ENCODE results near the gene AMBRA1. TPM values are rescaled to one million over a fixed set of nuclear protein-coding genes. Genes with fewer than 3 reads are reported as not detected.

AMBRA1 gene
- polyA plus RNA-seq, 1 of the 3 experiments (the other 2 are of a cell fraction) = 10.4 TPM

DNA sequence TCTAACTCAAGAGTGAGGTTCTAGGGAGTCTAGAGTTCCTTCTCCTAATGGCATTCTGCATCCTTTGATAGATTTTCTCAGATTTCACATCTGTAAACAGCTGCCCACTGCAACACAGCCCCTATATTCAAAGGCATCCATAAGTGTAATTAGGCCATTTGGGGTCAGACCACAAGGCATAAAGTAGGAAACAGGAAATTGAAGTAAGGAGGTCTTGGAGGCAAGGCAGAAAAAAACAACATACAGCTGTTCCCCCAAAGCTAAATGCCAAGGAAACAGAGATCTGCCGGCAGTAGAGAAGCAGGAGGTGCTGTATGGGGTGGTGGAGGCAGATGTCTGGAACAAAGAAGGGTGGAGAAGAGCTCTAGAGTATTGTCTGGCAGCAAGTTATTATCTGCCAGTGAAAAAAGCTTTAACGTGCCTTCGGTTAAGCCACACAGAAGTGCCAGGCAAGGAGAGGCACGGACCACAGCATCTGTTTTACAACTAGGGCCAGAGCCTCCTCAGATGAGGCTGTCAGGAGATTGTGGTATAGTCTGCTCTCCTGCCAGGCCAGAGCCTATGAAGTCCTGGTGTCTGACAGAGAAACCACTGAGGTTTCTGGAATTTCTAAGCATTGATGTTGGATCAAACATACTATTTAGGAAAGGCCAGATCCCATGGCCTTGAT, 102.0 kb downstream of the AMBRA1 start:
- no peak overlapping the region for H3K9ac ChIP-seq
- no peak overlapping the region for H2AFZ ChIP-seq (ENCODE audit: low read depth)
- DNase-seq = no peak
- H3K9me2 ChIP-seq = no peaks in the 10 kb centered on the region
- H3K4me1 ChIP-seq (ENCODE audit: control insufficient read depth in 1 of 2, insufficient read depth in 2 of 2, low read depth in 1 of 2, low read length in 1 of 2) = peaks cover 0 to 21% of the 10 kb centered on the region in 2 experiments; a peak in 1 of 4 replicates
- no peak overlapping the region for H3K4me3 ChIP-seq (ENCODE audit: low read depth in 2 of 2, low read length in 1 of 2)
- WGBS (ENCODE audit: low lambda C conversion rate) = 77% methylated on average over 4 of the region's 4 CpGs
- POLR2A ChIA-PET = no interaction called here
- no peak overlapping the region for H3K4me2 ChIP-seq
- H3K79me2 ChIP-seq (ENCODE audit: insufficient read depth) = no peaks in the 10 kb centered on the region
- H3K36me3 ChIP-seq (replicated peaks in 1 of 2; ENCODE audit: control insufficient read depth in 1 of 2, insufficient read depth in 2 of 2, low read length in 1 of 2) = peaks cover 8 to 16% of the 10 kb centered on the region in 2 experiments
- CTCF ChIA-PET = interaction anchor here (1.0 to 8.3 kb wide), 17 partner anchors 9 to 103 kb away, joined by 3 to 131 read pairs (median 10); partner anchors contain the start of gene CHRM4
- no peak overlapping the region for H3K27ac ChIP-seq (ENCODE audit: low read depth in 2 of 2, low read length in 1 of 2)
- H3K9me3 ChIP-seq = no peaks in the 10 kb centered on the region
- H4K20me1 ChIP-seq (ENCODE audit: insufficient read depth) = no peaks in the 10 kb centered on the region
- peaks cover 5% of the 10 kb centered on the region for H3F3A ChIP-seq (replicated peaks; ENCODE audit: insufficient read depth)
- H3K27me3 ChIP-seq (ENCODE audit: insufficient read depth) = no peaks in the 10 kb centered on the region
- TF ChIP-seq, protein P1, sequence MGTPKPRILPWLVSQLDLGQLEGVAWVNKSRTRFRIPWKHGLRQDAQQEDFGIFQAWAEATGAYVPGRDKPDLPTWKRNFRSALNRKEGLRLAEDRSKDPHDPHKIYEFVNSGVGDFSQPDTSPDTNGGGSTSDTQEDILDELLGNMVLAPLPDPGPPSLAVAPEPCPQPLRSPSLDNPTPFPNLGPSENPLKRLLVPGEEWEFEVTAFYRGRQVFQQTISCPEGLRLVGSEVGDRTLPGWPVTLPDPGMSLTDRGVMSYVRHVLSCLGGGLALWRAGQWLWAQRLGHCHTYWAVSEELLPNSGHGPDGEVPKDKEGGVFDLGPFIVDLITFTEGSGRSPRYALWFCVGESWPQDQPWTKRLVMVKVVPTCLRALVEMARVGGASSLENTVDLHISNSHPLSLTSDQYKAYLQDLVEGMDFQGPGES (IDR thresholded peaks at IDR 0.05; ENCODE audit: low read depth, low read length) = no peak
- TF ChIP-seq FOXM1 (IDR thresholded peaks at IDR 0.05; ENCODE audit: low read depth) (no peak), NRF1 (IDR thresholded peaks at IDR 0.05; ENCODE audit: low read depth, low read length) (no peak), POLR2AphosphoS5 (IDR thresholded peaks at IDR 0.05; ENCODE audit: low read depth, low read length) (no peak), EZH2phosphoT487 (IDR thresholded peaks at IDR 0.05; ENCODE audit: borderline replicate concordance, low read depth) (no peak), TCF12 (IDR thresholded peaks at IDR 0.05) (no peak), SIN3A (IDR thresholded peaks at IDR 0.05; ENCODE audit: borderline replicate concordance, low read depth, low read length) (no peak), MXI1 (IDR thresholded peaks at IDR 0.05; ENCODE audit: low read depth, low read length) (no peak), NFIC (IDR thresholded peaks at IDR 0.05; ENCODE audit: borderline replicate concordance) (no peak), JUND (IDR thresholded peaks at IDR 0.05) (no peak), FOSL2 (IDR thresholded peaks at IDR 0.05; ENCODE audit: borderline replicate concordance, low read depth) (no peak), RAD21 (IDR thresholded peaks at IDR 0.05; ENCODE audit: low read length) (no peak), GABPA (IDR thresholded peaks at IDR 0.05; ENCODE audit: low read depth) (no peak), CHD2 (IDR thresholded peaks at IDR 0.05; ENCODE audit: low read length, partially characterized antibody) (no peak), RCOR1 (IDR thresholded peaks at IDR 0.05; ENCODE audit: low read length) (no peak)
- TF ChIP-seq, protein P2, sequence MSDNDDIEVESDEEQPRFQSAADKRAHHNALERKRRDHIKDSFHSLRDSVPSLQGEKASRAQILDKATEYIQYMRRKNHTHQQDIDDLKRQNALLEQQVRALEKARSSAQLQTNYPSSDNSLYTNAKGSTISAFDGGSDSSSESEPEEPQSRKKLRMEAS (IDR thresholded peaks at IDR 0.05; ENCODE audit: low read depth) = no peak
- TF ChIP-seq, protein P3, sequence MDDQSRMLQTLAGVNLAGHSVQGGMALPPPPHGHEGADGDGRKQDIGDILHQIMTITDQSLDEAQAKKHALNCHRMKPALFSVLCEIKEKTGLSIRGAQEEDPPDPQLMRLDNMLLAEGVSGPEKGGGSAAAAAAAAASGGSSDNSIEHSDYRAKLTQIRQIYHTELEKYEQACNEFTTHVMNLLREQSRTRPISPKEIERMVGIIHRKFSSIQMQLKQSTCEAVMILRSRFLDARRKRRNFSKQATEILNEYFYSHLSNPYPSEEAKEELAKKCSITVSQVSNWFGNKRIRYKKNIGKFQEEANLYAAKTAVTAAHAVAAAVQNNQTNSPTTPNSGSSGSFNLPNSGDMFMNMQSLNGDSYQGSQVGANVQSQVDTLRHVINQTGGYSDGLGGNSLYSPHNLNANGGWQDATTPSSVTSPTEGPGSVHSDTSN (IDR thresholded peaks at IDR 0.05) = no peak
- TF ChIP-seq, protein P4, sequence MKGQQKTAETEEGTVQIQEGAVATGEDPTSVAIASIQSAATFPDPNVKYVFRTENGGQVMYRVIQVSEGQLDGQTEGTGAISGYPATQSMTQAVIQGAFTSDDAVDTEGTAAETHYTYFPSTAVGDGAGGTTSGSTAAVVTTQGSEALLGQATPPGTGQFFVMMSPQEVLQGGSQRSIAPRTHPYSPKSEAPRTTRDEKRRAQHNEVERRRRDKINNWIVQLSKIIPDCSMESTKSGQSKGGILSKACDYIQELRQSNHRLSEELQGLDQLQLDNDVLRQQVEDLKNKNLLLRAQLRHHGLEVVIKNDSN (IDR thresholded peaks at IDR 0.05; ENCODE audit: borderline replicate concordance, low read depth) = no peak
- TF ChIP-seq, protein P5, sequence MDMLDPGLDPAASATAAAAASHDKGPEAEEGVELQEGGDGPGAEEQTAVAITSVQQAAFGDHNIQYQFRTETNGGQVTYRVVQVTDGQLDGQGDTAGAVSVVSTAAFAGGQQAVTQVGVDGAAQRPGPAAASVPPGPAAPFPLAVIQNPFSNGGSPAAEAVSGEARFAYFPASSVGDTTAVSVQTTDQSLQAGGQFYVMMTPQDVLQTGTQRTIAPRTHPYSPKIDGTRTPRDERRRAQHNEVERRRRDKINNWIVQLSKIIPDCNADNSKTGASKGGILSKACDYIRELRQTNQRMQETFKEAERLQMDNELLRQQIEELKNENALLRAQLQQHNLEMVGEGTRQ (IDR thresholded peaks at IDR 0.05; ENCODE audit: borderline replicate concordance, low read depth, low read length) = no peak
